ENCODE results near the gene ZNF792.
"Not testable (repeated sequence)": the region's sequence is repeated elsewhere in the genome, so short reads cannot be mapped to it uniquely, and the experiment has no call there.

The ZNF792 gene

DNA sequence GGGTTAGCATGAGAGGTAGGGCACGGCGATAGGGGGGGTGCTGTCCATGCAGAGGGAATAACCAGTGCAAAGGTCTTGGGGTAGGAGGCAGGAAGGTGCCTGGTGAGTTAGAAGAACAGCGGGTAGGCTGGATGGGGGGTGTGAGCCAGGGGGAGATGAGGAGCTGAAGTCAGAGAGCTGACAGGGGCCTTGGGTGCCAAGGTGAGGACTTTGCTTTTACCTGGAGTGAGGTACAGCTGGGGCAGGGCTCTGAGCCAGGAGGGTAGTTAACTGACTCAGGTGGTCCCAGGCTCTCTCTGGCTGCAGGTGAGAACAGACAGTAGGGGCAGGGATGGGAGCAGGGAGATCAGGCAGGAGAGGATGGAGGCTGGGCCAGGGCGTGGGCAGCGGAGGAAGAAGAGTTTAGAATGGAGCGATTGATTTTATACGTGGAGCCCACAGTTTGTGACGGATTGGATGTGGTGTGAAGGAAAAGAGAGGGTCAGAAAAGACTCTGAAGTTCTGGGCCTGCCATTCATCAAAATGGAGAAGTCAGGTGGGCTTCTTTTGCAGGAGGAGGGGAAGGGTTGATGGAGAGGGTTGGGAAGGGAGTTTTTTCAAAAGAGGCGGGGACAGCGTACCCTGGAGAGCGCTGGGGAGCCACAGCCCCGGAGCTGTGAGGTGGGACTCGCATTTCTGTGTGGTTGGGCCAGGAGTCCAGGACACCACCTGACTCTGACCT is 34.9 kb upstream of the ZNF792 start:
- DNase-seq (ENCODE audit: low read depth in 4 of 4, low spot score in 1 of 4): no peak

DNA sequence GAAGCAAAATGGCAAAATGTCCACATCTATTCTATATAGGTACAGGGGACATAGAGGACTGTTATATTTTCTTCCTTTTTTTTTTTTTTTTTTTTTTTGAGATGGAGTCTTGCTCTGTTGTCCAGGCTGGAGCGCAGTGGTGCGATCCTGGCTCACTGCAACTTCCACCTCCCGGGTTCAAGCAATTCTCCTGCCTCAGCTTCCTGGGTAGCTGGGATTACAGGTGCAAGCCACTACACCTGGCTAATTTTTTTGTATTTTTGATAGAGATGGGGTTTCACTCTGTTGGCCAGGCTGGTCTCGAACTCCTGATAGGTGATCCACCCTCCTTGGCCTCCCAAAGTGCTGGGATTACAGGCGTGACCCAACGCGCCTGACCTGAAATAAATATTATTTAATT is 34.2 kb upstream of the ZNF792 start:
- not testable (repeated sequence) for DNase-seq (ENCODE audit: low read depth in 4 of 4, low spot score in 1 of 4)

DNA sequence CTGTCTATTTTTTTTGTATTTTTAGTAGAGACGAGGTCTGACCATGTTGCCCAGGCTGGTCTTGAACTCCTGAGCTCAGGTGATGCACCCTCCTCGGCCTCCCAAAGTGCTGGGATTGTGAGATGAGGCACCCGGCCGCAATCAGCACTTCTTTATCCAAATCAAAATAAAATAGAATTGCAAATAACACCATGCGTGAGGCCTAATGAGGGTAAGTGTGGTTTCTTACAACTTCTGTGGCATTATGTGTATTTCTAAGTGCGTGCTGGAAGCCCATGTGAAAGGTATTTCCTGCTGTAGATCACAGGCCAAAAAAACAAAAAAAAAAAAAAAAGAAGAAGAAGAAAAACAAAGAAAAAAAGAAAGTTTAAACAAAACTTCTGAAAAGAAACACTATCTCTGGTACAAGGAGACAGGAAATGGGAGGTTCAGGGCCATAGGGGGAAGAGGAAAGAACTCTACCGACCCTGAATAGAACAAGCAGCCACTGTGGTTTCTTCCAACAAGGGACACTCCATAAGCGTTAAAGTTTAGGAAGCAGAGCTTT is 33.1 kb upstream of the ZNF792 start:
- DNase-seq (ENCODE audit: low read depth in 4 of 4, low spot score in 1 of 4): no peak

DNA sequence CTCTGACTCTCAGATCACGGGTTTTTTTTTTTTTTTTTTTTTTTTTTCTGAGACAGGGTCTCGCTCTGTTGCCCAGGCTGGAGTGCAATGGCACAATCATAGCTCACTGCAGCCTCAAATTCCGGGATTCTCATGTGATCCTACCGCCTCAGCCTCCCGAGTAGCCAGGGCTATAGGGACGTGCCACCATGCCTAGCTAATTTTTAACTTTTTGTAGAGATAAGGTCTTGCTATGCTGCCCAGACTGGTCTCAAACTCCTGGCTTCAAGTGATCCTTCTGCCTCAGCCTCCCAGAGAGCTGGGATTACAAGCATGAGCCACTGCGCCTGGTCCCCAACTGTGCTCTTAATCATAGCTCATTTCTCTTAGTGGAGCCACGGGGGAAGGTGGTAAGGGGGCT is 31.5 kb upstream of the ZNF792 start:
- DNase-seq (ENCODE audit: low read depth in 4 of 4, low spot score in 1 of 4): no peak

DNA sequence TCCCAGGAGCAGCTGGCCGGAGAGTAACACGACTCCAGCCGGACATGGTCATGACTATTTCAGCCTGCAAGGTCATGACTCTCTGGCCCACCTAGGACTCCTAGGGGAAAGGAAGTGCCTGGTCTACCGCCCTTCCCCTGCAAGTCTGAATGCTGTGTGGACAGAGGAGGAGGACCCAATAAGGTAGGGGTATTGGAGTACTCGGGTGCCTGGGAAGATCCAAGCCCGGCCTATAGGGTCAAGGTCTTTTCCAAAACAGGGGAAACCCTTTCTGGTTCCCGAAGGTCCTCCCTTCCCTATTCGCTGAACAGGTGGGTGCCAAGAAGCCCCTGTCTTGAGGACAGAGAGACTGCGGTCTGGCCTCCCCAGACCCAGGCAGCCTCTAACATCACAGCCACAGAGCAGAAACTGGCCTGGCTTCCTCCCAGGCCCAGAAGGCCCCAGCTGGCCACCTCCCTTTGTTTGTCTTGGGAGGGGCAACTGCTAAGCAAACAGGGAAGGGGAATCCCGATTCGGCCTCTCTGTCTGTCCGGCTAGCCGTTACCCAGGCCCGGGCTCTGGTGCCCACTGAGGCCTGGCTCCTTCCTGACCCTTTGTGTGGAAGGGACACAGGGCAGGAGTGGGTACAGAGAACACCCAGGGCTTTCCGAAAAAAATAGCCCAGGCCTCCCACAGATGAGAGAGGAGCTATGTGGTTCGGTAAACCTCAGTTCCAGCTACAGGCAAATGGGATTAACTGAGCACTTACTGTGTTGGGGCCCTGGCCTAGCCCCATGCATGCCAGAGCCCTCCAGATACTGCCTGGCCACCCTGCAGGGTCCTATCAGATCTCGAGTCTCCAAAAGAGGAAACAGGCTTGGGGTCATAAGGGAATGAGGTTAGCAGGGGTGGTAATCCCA is 30.9 kb upstream of the ZNF792 start:
- DNase-seq (ENCODE audit: low read depth in 4 of 4, low spot score in 1 of 4): no peak

DNA sequence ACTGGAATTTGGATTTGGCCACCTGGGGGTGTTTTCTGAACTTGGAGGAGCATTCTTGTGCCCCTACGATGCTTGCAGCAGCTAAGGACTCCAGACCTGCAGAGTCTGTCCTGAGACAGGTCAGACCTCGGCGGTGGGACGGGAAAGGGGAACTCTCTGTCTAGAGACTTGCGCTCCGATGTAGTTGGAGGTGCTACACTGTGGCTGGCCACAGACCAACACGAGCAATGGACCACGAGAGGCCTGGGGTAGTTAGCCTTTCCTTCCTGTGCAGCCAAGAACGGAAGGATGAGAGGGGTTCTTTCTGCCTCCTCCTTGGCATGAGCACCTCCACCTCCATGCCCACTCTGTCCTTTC is 30.2 kb upstream of the ZNF792 start:
- DNase-seq (ENCODE audit: low read depth in 4 of 4, low spot score in 1 of 4): no peak

DNA sequence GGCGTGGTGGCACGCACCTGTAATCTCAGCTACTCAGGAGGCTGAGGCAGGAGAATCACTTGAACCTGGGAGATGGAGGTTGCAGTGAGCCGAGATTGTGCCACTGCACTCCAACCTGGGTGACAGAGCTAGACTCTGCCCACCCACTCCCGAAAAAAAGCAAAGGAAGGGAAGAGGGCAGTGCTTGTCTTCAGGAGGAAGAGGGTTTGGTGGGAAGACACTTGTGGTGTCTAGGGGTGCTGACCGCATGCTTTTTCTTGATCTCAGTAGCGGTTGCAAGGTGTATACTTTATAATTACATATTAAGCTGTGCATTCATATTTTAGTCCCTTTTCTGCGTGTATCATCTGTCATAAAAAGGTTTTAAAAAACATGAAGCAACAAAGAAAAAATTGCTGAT is 28.6 kb upstream of the ZNF792 start:
- DNase-seq (ENCODE audit: low read depth in 4 of 4, low spot score in 1 of 4): not testable (repeated sequence)

DNA sequence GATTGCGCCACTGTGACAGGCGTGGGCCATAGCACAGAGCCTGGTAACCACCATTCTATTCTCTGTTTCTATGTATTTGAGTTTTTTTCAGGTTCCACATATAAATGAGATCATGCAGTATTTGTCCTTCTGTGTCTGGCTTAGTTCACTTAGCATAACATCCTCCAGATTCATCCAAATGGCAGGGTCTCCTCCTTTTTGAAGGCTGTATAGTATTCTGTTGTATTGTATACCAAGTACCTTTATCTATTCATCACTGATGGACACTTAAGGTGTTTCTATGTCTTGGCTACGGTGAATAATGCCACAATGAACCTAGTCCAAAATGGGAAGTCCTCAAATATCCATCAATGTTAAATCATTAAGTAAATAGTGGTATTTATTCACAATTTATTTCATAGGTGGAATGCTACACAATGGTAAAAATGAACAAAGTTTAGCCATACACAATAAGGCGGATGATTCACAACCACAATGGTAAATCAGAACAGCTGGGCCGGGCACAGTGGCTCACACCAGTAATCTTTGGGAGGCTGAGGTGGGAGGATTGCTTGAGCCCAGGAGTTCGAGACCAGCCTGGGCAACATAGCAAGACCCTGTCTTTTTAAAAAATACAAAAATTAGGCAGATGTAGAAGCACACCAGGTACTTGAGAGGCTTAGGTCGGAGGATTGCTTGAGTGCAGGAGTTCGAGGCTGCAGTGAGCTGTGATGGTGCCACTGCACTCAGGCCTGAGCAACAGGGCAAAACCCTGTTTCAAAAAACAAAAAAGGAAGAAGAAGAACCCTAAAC is 27.7 kb upstream of the ZNF792 start:
- no peak for DNase-seq (ENCODE audit: low read depth in 4 of 4, low spot score in 1 of 4)

DNA sequence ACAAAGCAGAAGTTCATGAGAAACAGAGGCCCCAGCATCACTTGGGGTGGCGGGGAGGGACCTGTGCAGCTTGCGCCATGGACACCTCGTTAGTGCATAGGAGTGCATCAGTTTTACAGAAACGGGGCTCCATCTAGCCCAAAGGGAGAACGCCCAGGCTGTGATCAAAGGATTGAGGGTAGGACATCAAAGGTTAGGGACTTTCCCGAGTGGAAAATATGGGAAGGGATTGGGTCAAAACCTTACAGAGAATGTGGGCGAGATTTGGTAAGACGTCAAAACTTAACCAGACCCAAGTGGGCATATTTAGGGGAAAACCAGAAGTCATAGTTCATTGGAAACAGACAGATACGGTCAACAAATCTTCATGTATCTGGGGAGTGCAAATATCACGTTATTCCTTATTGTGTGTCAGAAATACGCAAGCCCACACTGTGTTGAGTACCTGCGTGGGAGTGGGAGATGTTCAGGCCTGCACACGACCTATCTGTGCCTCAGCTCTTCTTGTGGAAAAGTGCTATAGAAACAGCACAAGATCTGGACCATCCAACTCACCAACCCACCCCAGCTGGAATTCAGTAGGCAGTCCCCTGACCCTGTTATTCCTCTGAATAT is 26.7 kb upstream of the ZNF792 start:
- DNase-seq (ENCODE audit: low read depth in 4 of 4, low spot score in 1 of 4): no peak

DNA sequence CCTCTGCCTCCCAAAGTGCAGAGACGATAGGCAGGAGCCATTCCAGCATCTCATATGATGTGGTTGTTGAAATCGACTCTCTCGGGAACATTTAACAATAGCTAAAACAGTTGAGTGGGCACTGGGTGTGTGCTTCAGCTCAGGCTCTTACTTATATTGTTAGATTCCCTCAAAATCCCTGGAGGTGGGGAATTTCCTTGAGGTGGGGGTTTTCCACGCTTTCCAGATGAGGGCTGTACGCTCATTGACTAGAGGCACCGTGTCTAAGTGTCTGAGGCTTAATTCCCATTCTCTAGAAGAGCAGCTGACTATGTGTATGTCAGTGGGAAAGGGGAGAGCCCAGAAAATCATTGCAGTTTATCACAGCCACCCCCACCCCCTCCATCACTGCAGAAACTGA is 25.3 kb upstream of the ZNF792 start:
- DNase-seq (ENCODE audit: low read depth in 4 of 4, low spot score in 1 of 4): no peak

DNA sequence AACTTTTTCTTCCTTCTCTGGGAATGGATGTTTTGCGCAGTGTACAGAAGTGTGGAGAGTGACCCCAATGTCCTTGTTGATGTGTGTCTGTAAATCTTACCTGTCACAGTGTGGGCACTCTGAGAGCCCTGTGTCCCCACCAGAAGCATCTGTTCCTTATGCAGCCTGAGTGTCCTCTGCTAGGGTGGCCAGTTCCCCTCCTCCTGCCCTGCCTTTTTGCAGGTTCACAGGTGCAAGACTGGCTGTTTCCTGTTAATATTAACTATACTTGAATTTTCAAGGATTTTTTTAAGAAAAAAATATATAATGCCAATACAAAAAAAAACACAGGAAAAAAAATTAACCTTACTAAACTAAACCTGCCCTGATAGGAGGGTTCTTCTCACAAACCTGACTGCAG is 24.1 kb upstream of the ZNF792 start:
- no peak for DNase-seq (ENCODE audit: low read depth in 4 of 4, low spot score in 1 of 4)

DNA sequence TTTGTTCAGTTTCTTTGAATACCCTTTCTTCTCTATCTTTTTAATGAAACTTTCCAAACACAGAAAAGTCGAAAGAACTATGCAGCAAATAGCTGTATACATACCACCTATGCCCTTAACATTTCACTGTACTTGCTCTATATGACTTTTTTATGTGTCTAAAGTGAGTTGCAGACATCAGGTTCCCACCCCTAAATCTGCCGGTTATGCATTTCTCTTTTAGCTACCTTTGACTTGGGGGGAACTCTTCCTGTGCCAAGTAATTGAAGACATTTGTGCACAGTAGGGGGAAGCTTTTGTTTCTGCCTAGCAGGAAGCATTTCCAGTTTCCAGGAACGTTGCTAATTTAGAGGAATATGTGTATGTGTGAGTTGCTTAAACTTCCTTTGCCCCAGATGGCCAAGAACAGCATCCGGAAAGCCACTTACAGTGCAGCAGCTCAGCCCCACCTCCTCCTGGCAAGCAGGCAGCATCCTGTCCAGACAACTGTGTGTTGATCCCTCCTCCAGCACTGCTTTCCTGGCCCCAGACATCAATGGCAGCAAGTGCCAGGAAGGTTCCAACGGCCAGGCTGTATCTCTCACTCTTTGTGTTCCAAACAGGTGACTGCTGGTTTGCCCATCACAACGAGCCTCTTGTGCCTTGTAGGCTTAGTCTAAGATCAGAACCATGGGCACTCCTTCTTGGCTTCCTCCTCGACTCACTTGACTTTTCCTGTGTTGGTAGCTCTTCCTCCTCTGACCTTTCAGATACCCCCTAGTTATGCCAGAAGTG is 21.4 kb upstream of the ZNF792 start:
- DNase-seq (ENCODE audit: low read depth in 4 of 4, low spot score in 1 of 4): no peak

DNA sequence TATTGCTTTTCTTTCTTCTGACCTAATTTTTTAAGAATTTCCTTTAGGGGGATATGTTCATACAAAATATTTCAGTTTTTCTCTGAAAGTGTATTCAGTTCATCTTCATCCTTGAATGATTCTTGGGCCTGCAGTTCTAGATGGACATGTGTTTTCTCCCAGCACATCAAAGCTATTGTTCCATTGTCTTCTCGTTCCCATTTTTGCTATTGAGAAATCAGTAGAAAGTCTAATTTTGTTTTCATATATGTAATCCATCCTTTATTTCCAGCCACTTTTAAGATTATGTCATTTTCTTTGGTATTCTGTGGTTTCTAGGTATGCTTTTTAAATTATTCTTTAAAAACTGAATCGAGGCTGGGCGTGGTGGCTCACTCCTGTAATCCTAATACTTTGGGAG is 20.3 kb upstream of the ZNF792 start:
- no peak for DNase-seq (ENCODE audit: low read depth in 4 of 4, low spot score in 1 of 4)

DNA sequence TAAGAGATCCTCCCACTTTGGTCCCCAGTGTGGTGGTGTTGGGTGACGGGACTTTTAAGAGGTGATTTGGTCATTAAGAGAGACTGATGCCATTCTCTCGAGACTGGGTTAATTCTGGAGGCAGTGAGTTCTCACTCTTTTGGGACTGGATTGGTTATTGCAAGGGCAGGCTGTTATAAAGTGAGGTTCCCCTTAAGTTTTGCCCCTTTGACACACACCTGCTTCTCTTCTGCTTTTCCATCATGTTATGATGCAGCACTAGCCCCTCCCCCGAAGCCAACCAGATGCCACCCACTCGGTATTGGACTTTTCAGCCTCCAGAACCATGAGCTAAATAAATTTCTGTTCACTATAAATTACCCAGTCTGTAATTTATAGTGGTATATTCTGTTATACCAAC is 19.8 kb upstream of the ZNF792 start:
- DNase-seq (ENCODE audit: low read depth in 4 of 4, low spot score in 1 of 4): no peak

DNA sequence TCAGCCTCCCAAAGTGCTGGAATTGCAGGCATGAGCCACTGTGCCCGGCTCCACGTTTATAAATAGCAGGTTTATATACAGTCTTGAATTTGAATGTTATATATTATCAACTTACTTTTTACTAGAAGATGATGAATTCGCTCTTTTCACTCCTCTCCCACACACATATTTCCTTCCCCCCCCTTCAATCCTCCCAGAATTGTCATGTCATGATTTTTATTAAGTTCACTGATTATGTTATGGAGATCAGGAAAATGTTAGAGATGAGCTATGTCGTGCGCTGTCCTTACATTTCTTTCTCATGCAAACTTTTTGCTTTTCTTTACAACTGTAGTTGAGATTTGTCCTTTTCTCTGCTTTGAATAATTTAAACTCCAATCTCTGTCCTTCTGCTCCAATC is 18.2 kb upstream of the ZNF792 start:
- no peak for DNase-seq (ENCODE audit: low read depth in 4 of 4, low spot score in 1 of 4)

DNA sequence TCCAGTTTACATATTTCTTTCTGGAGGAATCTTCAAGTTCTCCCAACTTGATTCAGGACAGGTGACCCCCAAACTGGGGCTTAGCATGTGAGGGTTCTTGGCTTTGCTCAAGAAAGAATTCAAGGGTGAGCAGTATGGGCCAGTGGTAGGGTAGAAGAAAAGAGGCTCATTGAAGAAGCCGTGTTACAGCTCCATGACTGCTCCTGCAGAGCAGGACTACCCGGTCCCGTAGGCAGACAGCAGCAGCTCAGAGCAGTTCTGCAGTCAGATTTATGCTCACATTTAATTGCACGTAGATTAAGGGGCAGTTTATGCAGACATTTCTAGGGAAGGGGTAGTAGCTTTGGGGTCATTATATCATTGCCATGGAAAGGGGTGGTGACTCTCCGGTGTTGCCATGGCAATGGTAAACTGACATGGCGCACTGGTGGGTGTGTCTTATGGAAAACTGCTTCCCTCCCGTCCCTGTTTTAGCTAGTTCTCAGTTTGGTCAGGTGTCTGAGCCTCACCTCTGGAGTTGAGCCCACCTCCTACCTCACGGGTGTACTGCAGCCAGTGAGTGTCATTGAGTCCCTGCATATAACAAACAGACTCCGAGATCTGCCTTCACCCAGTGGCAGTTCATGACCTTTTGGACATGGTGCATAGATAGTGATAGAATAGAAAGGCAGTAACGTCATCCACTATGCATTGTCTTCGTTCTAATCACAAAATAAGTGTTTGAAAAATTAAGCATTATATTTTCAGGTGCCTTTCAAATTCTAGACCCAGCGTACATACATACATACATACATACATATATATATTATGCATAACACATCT is 16.0 kb upstream of the ZNF792 start:
- no peak for DNase-seq (ENCODE audit: low read depth in 4 of 4, low spot score in 1 of 4)

DNA sequence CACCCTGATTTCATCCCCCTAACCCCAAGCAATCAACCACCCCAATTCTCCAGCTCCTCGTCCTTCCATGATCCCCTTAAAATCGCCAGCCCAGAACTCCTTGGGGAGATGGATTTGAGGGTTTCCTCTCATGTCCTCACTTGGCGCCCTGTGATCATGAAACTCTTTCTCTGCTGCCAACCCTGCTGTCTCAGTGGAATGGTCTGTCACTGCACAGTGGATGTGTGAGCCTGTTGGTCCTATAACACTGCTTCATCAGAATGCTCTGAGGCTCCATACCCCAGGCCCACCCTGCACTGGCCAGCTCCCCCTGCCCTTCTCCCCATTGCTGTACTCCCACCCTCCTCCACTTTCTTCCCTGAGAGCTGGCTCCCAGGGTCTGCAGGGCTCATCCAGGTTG is 12.6 kb upstream of the ZNF792 start:
- no peak for DNase-seq (ENCODE audit: low read depth in 4 of 4, low spot score in 1 of 4)

DNA sequence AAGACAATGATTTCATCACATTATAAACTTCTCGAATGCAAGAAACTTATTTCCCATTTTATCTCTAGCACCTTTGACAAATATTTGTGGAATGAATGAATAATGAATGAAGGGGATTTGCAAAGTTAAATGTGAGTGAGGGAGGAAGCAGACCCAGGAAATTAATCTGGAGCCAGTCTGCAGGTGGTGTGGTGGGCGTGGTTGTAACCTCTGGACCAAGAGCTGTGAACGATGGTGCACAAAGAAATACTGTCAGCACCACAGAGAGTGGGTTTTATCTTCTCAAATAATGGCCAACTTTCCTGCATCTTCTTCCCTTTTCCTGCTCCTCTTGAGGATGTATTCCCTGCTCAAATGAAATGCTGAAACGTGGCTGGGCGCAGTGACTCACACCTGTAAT is 11.0 kb upstream of the ZNF792 start:
- DNase-seq (ENCODE audit: low read depth in 4 of 4, low spot score in 1 of 4): no peak

DNA sequence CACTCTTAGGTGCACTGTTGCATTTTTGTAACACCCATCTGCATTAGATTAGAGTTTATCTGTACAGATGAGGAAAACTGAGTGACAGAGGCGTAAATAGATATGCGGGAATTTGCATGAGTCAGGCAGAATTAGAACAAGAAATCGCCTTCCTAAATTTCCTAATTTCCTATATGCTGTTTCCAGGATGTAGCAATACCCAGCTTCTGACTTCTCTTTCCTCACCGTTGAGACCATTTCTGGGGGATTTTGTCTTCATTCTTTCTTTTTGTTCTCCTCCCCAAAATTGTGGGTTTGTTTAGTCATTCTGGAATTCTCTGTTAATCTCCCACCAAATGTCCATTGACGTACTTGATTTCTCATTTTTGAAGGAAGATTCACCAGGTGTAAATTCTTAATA is 10.6 kb upstream of the ZNF792 start:
- DNase-seq (ENCODE audit: low read depth in 4 of 4, low spot score in 1 of 4): no peak
